HG02623 (cell line): ENCODE data around the gene LPCAT3.
A peak's percentile ranks its signal among the peaks of the same experiment; 100 is the strongest.

Source experiments
- ATAC-seq: cut with Tn5 transposase; IDR thresholded peaks from one replicate; pipeline ENCODE4 v1.9.1; 2021; ENCODE audit warnings: moderate library complexity; ENCODE audit not compliant: unreplicated experiment

LPCAT3 gene

DNA sequence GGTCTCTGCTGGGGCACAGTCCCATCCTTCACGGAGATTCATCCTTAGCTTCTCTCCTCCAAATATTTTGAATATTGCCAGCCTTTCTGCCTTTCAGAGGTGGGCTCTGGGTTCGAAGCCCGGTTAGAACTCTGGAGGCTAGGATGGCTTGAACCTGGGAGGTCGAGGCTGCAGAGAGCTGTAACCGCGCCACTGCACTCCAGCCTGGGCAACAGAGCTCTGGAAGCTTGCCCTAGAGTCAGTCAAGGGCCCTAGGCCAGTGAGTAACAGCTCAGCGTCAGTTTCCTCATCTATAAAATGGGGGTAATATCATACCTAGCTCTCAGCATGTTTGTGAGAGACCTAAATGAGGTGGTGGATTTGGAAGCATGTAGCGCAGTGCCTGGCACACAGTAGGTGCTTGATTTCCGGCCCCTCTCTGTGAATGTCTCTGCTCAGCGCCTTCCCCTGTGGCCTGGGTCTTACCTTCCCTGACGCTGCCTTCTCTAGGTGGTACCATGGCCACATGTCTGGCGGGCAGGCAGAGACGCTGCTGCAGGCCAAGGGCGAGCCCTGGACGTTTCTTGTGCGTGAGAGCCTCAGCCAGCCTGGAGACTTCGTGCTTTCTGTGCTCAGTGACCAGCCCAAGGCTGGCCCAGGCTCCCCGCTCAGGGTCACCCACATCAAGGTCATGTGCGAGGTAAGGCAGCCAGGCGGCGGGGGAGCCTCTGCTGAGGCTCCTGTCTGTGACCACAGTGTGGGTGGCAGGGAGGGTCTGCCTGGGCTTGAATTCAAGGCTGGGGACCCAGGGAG lies 63.8 kb downstream of the LPCAT3 start:
- ATAC-seq: no peak

DNA sequence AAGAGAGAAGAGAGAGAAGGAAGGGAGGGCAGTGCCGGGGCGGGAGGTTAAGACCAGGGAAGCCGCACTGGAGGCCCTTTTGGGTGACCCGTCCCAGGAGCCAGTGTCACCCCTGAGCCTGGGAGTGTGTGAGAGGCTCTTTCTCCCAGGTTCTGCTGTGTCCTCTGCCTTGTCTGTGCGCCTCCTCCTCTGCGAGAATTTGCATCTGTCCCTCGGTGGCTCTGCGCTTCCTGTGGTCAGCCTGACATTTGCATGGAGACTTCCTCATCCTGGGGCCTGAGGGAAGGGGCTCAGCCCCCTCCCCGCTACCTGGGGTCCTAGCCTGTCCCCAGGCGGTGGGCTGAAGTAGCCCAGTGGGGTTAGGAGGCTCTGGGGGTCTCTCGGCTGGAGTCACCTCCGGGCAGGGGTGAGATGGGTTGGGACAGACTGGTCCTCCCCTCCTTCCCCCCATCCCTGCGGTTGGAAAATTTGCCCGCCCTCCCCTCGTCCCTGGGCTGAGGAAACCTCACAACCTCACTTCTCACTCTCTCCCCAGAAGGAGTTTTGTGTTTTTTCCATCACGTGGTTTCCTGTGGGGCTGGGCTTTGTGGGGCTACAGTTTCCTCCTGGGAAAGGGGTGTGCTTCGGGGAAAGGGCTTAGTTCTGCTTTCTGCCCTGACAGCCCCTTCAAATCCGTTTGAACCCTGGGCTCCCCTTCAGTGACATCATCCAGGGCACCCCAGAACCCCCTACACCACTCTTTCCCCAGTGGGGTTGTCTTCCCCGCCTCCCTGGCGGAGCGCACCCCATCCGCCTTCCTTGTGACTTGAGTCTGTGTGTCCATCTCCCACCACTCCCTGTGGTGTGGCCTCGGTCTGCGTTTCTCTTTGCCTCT lies 64.6 kb downstream of the LPCAT3 start:
- ATAC-seq: peak; percentile 45

DNA sequence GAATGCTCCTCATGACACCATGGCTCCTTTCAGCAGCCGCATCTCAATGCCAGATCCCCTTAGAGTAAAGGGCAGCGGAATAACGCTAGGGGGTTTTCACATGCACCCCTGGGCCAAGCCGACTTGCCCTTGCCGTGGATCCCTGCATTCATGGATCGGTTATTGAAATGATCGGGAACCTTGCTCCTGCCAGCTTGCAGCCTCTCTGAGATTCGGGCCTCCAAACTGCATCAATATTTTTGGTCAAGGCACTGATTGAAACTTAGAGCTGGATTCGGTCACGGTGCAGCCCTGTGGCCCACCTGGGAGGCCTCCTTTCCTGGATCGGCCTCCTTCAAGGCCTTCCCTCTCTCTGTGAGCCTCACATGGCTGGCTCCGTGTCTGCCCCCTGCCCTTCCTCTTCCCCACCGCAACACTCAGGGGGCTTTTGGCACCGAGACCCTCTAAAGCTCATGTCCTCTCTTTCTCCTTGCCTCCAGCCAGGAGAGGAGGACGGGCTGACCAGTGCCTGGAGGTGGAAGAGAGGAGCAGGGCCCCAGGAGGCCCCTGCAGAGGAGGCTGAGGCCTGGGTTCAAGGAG lies 65.3 kb downstream of the LPCAT3 start:
- ATAC-seq: no peak

DNA sequence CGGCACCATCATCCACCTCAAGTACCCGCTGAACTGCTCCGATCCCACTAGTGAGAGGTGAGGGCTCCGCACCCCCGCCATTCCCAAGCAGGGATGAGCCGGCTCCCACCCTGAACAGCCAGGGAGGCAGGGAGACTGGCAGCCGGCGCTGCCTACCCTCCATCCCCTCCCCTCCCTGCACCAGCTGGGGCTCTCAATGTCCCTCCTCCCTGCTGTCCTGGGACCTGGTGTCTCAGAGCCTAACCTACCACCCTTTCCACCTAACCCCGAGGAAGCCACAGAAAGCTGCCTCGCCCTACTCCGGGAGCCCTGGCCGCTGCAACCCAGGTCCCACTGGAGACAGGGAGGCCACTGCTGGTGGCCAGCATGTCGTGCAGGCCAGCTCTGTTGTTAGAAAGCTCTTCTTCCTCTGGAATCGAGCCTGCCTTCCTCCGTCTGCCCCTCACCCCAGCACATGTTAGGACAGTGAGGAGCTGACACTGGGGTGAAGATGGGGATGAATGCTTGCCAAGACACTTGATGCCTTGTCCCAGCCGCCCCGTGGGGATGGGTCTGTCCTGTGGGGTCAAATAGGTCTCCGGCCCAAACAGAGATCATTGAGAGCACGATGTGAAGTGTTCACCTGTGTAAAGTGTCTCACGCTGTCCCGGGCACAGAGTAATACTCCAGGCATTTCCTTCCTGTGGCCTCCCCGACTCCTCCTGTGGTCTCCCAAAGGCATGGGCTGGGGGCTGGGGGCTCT lies 66.0 kb downstream of the LPCAT3 start:
- no peak for ATAC-seq

DNA sequence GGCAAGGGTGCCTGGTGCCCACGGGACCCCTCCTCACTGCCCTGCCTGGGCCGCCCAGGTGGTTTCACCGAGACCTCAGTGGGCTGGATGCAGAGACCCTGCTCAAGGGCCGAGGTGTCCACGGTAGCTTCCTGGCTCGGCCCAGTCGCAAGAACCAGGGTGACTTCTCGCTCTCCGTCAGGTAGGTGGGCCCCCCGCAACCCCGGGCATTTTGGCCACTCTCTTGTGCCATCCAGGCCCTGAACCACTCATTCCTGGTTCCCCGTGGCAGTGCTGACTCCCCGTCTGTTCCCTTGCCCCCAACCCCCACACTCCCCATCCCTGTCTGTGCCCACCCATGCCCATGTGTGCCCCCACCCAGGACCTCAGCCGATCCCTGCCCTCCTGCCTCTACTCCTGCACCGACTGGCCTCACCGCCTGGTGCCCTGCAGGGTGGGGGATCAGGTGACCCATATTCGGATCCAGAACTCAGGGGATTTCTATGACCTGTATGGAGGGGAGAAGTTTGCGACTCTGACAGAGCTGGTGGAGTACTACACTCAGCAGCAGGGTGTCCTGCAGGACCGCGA lies 66.6 kb downstream of the LPCAT3 start:
- no peak for ATAC-seq

DNA sequence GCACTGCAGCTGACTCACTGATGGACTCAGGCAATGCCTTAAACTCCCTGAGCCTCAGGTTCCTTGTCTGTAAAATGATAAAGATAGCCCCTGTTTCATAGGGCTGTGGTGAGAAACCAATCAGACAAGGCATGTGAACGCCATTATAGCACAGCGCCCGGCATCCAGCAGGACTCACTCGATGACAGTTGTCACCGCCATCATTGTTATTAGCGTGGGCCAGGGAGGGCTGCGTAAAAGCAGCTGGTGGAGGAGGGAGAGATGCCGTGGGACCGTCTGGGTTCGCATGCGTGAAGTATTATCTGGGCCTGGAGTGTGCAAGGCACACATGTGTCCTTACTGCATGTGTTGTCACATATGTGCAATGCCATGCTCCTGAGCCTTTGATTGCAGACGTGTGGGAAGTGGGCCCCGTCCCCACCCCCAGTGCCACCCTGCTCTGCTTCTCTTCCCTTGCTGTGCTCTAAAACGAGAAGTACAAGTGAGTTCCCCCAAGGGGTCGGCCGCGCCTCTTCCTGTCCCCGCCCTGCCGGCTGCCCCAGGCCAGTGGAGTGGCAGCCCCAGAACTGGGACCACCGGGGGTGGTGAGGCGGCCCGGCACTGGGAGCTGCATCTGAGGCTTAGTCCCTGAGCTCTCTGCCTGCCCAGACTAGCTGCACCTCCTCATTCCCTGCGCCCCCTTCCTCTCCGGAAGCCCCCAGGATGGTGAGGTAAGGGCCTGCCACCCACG lies 67.3 kb downstream of the LPCAT3 start, which contains the start of gene PTPN6:
Gene PTPN6, plus strand, starts transcription at position 546 of the 730 bp plus-strand sequence. Its CDS starts 157 bp downstream, at position 703.
- ATAC-seq: no peak

DNA sequence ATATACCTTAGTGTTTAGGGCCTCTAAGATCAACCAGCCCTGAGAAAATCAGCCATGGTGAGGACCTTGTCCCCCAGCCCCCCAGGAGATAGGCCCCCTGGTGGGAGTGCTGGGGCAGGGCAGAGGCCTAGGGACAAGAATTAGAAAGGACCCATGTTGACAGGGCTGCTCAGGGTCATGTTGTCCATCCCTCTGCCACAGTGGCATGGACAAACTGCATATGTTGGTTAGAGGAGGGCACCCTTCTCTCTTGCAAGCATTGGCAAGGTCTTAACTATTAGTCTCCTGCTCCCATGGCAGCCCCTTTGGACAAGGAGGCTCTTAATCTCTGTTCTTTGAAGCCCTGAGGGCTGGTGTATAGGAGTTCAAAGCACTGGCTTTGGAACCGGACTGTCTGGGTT lies 67.9 kb downstream of the LPCAT3 start:
- no peak for ATAC-seq

DNA sequence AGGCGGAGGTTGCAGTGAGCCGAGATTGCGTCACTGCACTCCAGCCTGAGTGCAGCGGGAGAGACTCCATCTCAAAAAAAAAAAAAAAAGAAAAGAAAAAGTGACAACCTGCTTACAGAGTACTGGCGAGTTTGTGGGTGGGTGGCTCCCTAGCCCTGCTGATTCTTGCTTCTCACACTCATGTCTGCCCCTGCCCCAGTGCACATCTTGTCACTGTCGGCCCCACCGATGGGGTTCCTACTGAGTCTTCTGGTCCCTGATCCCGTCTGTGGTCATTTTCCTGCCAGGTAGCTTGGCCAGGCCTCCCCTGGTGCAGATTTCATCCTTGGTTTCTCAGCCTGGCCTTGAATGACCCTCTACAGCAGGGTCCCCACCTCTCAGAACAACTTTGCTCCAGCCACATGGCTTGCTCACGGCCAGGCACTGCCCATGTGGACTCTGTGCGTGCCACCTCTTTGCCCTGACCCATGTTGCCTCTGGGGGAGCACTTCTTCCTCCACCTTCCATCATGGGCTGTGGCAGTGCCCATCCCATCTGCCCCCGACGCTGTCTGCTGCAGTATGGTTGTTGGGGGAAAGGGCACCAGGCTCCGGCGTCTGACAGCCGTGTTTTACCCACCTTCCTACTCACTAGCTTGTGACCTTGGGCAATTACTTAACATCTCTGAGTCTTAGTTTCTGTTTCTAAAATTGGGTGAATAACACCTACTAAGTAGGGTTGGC lies 69.2 kb downstream of the LPCAT3 start:
- no peak for ATAC-seq

DNA sequence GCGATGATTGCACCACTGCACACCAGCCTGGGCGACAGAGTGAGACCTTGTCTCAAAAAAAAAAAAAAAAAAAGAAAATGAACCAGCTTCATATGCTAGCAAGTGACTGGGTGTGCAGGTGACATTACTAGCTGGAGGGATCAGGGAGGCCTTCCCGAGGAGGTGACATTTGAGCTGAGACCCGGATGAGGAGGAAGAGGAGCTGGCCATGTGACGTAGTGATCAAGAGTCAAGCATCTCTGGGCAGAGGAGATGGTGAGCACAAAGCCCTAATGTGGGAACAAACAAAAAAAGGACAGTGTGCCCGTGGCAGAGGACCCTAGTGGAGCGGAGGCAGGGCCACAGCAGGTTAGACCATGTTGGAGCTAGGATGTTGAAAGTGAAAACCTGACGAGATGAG lies 70.7 kb downstream of the LPCAT3 start:
- ATAC-seq: no peak

DNA sequence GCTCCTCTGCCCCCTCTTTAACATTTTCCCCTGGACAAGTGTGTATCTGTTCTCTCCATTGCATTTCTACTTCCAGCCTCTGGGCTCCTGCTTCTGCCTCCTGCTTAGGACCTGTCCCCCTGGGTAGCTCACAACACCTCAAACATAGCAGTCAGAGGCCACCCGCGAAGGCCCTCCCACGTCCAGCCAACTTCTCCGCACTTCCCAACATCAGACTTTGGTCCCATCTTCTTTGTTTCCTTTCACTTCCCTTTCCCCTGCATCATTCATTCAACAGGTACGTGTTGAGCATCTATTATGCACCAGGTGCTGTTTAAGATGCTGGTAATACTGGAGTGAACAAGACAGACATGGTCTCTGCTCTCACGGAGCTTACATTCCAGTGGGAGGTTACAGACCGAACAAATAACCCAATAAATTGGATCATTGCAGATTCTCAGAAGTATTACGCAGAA lies 71.3 kb downstream of the LPCAT3 start:
- ATAC-seq: no peak

DNA sequence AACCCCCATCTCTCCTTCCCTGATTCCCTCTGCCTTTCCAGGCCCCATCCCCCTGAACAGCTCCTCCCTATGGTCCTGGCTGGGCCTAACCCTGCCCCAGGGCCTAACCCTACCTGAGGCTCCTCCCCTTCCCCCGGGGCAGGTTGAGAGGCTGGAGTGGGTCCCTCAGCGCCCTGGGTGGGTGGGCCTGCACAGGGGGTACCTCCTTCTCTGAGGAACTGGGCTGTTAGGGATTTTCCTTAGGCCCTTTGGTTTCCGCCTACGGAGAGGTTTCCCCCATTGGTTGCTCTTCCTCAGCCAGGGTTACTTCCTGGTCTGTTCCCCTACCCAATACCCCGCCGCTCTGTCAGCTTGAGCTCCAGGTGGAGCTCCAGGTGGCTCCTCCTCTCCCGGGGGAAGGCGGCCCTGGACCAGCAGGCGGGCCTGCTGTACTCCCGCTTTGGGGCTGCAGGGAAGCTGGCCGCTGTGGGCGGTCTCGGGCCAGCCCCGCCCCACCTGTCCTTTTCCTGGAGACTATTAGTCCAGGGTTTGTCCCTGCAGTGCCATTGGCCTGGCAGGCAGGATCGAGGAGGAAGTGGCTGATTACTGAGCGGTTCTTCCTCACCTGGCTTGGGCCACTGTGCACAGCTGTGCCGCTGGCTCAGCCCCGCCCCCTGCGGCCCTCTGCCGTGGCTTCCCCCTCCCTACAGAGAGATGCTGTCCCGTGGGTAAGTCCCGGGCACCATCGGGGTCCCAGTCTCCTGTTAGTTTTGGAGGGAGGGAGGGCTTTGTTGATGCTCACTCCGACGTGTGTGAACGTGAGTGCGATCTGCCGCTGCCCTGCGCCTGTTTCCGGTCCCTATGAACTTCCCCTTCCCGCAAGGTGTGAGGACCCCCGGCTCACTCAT lies 72.0 kb downstream of the LPCAT3 start:
- ATAC-seq: no peak

DNA sequence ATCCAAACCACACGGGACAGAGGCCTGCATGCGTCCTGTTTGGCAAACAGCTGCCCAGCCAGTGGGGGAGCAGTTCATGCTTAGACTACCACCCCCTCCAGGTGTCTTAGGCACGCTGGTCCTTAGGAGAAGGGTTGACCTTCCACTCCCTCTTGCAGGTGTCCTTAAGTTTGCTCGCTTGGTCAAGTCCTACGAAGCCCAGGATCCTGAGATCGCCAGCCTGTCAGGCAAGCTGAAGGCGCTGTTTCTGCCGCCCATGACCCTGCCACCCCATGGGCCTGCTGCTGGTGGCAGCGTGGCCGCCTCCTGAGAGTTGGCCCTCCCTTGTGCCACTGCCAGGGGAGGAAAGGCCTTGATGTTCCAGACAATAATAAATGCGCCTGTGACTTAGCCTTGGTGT lies 72.7 kb downstream of the LPCAT3 start:
- ATAC-seq: no peak

DNA sequence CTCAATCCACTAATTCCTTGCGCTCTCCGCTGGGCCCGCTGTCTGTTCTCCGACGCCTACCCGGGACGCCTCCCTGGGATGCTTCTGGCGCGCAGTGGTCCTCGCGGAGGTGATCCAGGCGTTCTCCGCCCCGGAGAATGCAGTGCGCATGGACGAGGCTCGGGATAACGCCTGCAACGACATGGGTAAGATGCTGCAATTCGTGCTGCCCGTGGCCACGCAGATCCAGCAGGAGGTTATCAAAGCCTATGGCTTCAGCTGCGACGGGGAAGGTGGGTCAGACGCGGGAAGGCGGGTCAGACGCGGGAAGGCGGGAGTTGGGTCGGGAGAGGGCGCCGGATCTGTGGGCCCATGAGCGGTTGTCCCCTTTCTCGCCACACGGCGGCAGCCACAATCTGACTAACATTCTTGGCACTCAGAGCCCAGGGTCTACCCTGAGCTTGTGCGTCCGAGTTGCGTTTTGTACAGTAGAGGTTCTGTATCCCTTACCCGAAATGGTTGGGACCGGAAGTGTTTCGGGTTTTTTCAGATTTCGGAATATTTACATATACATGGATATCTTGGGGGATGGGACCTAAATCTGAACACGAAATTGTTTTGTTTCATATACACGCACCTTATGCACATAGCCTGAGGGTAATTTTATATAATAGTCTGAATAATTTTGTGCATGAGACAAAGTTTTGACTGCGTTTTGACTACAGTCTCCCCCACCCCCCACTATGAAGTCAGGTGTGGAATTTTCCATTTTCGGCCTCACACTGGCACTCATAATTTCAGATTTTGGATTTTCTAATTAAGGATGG lies 73.7 kb downstream of the LPCAT3 start:
- peak; percentile 36 for ATAC-seq

DNA sequence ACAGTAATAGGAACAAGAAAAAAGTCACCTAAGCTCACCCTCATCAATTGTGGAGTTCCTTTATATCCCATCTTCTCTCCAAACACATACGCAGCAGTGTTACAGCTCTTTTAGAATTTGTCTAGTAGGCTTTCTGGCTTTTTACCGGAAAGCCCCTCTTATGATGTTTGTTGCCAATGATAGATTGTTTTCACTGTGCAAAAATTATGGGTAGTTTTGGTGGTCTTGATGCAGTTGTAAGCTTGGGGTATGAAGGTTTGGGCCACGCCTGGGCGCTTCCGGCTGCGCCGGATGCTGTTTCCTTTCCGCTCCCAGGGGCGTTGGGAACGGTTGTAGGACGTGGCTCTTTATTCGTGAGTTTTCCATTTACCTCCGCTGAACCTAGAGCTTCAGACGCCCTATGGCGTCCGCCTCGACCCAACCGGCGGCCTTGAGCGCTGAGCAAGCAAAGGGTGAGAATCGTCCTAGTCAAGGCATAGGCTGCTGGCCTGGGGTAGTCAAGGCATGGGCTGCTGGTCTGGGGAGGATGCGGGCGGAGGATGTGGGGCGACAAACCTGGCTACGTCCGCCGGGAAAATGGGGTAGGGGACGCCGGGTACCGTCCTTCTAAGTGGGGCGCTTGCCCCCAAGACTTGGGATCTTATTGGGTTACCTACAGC lies 74.4 kb downstream of the LPCAT3 start, which contains the start of the genes C12orf57 and RNU7-1:
Gene C12orf57, plus strand, starts transcription at position 301 of the 659 bp plus-strand sequence. Its CDS starts 100 bp downstream, at position 401.
Gene RNU7-1, plus strand, starts transcription at position 95 of the 659 bp plus-strand sequence.
- peak; percentile 36 for ATAC-seq

DNA sequence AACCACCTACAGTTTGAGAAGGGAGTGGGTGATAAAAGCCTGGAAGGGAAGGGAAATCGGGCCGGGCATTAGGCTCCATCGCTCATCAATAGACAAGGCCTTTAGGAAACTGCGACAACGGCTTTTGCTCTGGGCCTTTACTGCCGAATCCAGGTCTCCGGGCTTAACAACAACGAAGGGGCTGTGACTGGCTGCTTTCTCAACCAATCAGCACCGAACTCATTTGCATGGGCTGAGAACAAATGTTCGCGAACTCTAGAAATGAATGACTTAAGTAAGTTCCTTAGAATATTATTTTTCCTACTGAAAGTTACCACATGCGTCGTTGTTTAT lies 74.9 kb downstream of the LPCAT3 start:
- ATAC-seq: peak; percentile 31

DNA sequence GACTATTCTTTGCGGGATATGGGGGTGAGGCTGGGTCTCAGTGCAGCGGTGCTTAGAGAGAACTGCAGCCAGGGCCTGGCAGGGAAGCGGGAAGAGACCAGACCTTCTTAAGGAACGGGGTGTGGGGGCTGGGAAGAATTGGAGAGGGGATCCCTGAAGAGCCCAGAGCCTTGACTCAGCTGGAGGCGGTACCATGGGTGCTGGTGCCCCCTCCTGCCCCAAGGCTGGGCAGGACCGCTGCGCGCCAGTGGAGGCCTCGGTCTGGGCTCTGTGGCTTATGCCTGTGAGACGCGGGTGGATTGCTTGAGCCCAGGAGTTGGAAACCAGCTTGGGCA lies 76.0 kb downstream of the LPCAT3 start:
- no peak for ATAC-seq

DNA sequence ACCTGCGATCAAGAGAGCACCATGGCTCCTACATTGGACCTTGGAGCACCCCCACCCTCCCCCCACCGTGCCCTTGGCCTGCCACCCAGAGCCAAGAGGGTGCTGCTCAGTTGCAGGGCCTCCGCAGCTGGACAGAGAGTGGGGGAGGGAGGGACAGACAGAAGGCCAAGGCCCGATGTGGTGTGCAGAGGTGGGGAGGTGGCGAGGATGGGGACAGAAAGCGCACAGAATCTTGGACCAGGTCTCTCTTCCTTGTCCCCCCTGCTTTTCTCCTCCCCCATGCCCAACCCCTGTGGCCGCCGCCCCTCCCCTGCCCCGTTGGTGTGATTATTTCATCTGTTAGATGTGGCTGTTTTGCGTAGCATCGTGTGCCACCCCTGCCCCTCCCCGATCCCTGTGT lies 76.5 kb downstream of the LPCAT3 start:
- no peak for ATAC-seq
